Mononuclear cell (primary cell): ENCODE results near the gene CCL8. TPM values are rescaled to one million over a fixed set of nuclear protein-coding genes. Genes with fewer than 3 reads are reported as not detected.

Experiments used
- H3K27me3 ChIP-seq: 2 replicates; pipeline ENCODE4 v1.6.0; 2011; ENCODE audit warnings: low read length, control low read depth; ENCODE audit not compliant: insufficient read depth
- H3K4me1 ChIP-seq: 2 replicates; pipeline ENCODE4 v1.5.1; 2011; ENCODE audit warnings: mild to moderate bottlenecking, low read length, control low read depth; ENCODE audit not compliant: insufficient read depth
- H3K4me3 ChIP-seq: 2 replicates; pipeline ENCODE4 v1.5.1; 2011; ENCODE audit warnings: mild to moderate bottlenecking, low read length, moderate library complexity
- H3K9me3 ChIP-seq: 2 replicates; pipeline ENCODE4 v1.5.1; 2011; ENCODE audit warnings: low read depth, mild to moderate bottlenecking, control low read depth, low read length
- total RNA-seq: library from RNA; depleted of rRNA; stranded (reverse); fragments of >200 nt; gene quantifications from one replicate; pipeline ENCODE4 v1.2.3, GENCODE V29; 2012

Gene CCL8
- not detected for total RNA-seq

DNA sequence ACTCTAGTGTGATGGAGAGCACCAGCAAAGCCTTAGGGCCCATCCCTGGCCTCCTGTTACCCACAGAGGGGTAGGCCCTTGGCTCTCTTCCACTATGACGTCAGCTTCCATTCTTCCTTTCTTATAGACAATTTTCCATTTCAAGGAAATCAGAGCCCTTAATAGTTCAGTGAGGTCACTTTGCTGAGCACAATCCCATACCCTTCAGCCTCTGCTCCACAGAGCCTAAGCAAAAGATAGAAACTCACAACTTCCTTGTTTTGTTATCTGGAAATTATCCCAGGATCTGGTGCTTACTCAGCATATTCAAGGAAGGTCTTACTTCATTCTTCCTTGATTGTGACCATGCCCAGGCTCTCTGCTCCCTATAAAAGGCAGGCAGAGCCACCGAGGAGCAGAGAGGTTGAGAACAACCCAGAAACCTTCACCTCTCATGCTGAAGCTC lies at the start of gene CCL8:
TSS of gene CCL8 (plus strand) at position 397 of the 445 bp plus-strand sequence. CDS start 67 bp downstream, outside the sequence.
- H3K9me3 ChIP-seq = no peaks in the 10 kb centered on the region
- peaks cover 27% of the 10 kb centered on the region for H3K4me1 ChIP-seq
- H3K4me3 ChIP-seq = no peak within 1 kb of the TSS
- H3K27me3 ChIP-seq = no peaks in the 10 kb centered on the region

DNA sequence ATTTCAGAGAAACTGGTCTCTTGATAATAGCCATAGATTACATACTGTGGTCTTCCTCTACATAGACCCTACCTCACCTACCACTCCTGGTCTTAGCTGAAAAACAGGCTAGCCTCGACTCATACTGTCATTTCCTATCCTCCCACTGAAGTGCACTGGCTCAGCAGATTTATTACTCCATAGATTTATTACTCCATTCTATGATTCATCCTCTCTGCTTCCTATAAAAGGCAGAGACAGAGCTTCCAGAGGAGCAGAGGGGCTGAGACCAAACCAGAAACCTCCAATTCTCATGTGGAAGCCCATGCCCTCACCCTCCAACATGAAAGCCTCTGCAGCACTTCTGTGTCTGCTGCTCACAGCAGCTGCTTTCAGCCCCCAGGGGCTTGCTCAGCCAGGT lies 49.3 kb upstream of the CCL8 start, which contains the start of gene CCL7:
TSS of gene CCL7 (plus strand) at position 253 of the 400 bp plus-strand sequence. CDS start at position 323, 70 bp downstream.
- Histone ChIP-seq H3K4me3 (no peak within 1 kb of the TSS), H3K27me3 (peaks cover 14% of the 10 kb centered on the region), H3K4me1 (peaks cover 4% of the 10 kb centered on the region), H3K9me3 (no peaks in the 10 kb centered on the region)

DNA sequence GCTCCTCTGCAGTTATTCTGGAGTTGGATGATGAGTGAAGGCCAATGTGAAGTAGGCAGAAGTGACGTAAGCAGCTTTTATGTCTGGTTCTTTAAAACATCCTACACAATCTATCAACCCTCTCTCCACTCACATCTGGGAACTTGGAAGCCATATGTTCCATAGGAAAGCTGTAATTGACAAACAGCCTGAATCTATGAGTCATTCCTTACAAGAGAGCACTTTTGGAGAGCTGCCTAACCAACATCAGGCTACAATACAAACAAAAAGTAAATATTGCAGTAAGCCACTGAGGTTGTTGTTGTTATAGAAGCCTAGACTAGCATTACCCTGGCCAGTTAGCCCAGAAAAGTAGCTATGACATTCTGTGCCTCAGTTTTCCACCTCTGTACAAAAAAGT lies 43.4 kb upstream of the CCL8 start:
- Histone ChIP-seq H3K4me1 (no peaks in the 10 kb centered on the region), H3K27me3 (peaks cover 10% of the 10 kb centered on the region), H3K4me3 (no peak overlapping the region), H3K9me3 (no peaks in the 10 kb centered on the region)

DNA sequence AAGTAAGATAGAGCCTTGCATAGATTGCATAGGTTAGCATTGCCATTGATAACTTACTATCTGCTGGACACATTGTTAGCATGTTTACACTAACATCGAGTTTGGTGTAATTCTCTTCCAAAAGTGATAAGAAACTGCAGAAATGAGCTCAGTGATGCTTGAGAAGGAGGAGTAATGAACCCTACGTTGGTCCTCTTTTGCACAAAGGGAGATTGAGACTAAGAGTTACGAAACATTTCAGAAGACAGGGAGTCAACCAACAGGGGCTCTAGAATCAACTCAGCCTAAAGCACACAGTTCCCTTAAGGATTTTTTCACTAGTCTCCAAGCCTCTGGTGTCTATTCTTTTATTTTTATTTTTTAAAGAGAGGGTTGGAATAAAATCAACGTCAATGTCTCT lies 42.4 kb upstream of the CCL8 start:
- Histone ChIP-seq H3K27me3 (peaks cover 4% of the 10 kb centered on the region), H3K4me1 (no peaks in the 10 kb centered on the region), H3K9me3 (no peaks in the 10 kb centered on the region), H3K4me3 (no peak overlapping the region)

DNA sequence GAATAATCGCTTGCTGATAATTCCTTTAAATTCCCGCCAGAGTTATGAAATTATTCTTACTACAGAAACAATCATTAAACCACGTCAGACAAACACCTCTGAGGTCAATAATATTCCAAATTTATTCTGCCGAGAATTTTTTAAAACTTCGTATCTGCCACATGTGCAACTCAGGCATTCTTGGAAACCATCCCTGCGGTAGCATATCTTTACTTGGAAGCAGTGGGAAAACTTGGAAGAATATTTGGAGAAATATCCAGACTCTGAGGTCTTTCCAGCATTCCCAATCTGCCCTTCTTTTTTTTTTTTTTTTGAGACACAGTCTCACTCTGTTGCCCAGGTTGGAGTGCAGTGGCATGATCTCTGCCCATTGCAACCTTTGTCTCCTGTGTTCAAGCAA lies 35.7 kb upstream of the CCL8 start:
- no peaks in the 10 kb centered on the region for H3K4me1 ChIP-seq
- H3K9me3 ChIP-seq = no peaks in the 10 kb centered on the region
- peaks cover 2% of the 10 kb centered on the region for H3K27me3 ChIP-seq
- H3K4me3 ChIP-seq = no peak overlapping the region

- Histone ChIP-seq H3K4me1 (no peaks in the 10 kb centered on the region), H3K9me3 (no peaks in the 10 kb centered on the region), H3K27me3 (peaks cover 2% of the 10 kb centered on the region), H3K4me3 (no peak within 1 kb of the TSS)
Observed at GRCh38 chr17:34285286-34285792, 33.9 kb upstream of the CCL8 start, which contains the start of gene CCL11. CCL11 (plus strand) TSS chr17:34285742; CDS start chr17:34285809, 67 bp downstream.

DNA sequence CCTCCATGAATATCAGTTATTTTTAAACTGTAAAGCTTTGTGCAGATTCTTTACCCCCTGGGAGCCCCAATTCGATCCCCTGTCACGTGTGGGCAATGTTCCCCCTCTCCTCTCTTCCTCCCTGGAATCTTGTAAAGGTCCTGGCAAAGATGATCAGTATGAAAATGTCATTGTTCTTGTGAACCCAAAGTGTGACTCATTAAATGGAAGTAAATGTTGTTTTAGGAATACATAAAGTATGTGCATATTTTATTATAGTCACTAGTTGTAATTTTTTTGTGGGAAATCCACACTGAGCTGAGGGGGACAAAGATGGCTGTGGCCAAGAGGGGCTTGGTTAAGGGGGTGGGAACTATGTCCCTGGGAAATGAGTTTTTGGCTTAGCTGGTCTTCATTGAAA lies 31.4 kb upstream of the CCL8 start:
- Histone ChIP-seq H3K4me1 (no peaks in the 10 kb centered on the region), H3K4me3 (no peak overlapping the region), H3K27me3 (peaks cover 2% of the 10 kb centered on the region), H3K9me3 (no peaks in the 10 kb centered on the region)

DNA sequence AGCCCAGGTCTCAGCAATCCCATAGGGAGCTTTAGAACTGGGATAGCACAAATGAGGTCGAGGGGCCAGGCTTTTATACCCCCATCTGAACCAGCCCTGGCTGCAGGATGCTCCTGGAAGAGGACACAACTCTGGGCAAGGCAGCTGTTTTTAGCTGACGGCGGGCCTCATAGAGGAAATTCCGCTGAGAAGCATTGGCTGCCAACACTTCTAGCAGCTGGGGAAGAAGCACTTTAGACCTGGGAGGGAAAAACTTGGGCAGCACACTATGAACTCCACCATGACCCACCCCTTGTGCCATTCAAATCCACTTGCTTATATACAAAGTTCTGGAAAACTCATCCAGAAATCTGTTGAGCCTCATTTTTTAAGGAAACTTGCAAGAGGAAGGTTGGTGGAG lies 28.6 kb upstream of the CCL8 start:
- Histone ChIP-seq H3K27me3 (no peaks in the 10 kb centered on the region), H3K4me1 (no peaks in the 10 kb centered on the region), H3K9me3 (no peaks in the 10 kb centered on the region), H3K4me3 (no peak overlapping the region)

DNA sequence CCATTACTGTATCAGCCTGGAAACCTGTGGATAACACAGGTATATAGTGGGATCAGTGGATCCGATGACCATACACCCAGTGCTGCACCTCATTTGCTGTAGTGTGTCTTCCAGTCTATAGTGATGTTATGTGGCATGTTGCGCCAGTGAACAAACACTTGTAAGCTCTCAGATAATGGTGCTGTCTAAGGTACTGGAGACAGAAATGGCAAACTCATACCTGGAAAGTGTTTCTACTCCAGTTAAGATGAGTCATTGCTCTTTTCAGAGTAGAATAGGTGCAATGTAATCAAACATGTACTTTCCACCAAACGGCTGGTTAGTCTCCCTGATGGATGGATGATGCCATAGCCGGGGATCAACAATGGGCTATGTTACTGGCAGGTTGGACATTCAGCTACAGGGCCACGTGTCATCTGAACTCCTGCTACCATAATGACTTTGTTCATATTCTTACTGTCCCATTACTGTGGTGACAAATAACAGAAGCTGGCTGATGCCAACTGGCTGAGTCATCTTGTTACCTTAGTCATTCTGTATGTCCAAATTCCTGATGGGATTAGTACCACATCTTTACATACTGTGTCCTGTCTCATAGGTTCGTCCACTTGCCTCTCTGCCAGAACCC lies 27.4 kb upstream of the CCL8 start:
- no peaks in the 10 kb centered on the region for H3K9me3 ChIP-seq
- H3K27me3 ChIP-seq = no peaks in the 10 kb centered on the region
- H3K4me1 ChIP-seq = no peaks in the 10 kb centered on the region
- no peak overlapping the region for H3K4me3 ChIP-seq

GRCh38 chr17:34299027-34299426 lies 20.2 kb upstream of the CCL8 start:
- Histone ChIP-seq H3K4me1 (peaks cover 18% of the 10 kb centered on the region), H3K4me3 (no peak overlapping the region), H3K9me3 (no peaks in the 10 kb centered on the region), H3K27me3 (no peaks in the 10 kb centered on the region)

GRCh38 chr17:34299956-34300577 lies 19.2 kb upstream of the CCL8 start:
- H3K27me3 ChIP-seq = no peaks in the 10 kb centered on the region
- peaks cover 18% of the 10 kb centered on the region for H3K4me1 ChIP-seq
- no peaks in the 10 kb centered on the region for H3K9me3 ChIP-seq
- no peak overlapping the region for H3K4me3 ChIP-seq

DNA sequence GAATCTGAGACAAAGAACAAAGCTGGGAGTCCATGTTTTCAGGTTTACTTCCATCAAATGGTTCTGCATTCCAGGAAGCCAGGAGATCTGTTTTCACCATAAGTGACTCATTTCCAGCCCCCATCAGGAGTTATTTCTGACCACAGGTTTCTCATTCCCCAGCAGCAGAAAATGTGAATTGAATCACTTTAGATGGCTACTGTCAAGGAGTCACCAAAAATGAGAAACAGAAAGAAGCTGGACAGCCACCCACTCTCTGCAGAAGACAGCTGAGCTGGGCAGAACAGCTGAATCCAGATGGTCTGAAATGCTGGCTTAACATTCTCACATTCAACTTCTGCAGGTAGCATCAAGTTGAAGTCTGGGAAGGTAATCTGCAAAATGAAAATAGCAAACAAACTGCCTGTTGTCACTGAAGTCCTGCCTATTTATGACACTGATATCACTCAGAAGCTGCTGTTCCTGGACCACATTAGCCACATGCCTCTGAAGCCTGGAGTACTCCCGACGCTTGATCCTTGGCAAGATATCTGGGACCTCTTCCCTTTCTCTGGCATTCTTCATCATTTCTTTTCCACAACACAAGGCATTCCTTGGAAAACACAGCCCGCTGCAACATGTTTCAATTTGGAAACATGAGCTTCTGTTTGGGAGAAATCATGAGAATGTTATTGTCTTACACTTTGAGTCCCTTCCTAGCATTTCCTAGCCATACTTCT lies 18.4 kb upstream of the CCL8 start:
- no peaks in the 10 kb centered on the region for H3K27me3 ChIP-seq
- peaks cover 18% of the 10 kb centered on the region for H3K4me1 ChIP-seq
- H3K4me3 ChIP-seq = no peak overlapping the region
- H3K9me3 ChIP-seq = no peaks in the 10 kb centered on the region

DNA sequence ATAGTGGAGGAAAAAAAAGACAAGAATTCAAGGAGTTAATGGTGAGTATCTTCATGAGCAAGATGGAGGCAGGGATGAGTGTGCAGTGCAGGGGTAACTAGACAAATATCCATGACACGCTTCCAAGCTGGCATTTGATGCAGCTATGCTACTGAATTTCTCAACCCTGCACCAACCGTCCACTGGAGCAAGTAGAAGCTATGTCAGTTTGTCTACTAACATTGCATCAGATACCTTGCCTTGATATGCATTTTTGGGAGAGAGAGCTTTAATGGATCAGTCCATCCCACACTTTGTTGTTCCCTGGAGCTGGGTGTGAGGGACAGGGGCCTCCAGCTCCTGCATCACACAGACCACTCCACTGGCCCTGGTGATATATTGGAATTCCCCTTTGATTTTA lies 17.2 kb upstream of the CCL8 start:
- H3K27me3 ChIP-seq = no peaks in the 10 kb centered on the region
- no peaks in the 10 kb centered on the region for H3K9me3 ChIP-seq
- no peak overlapping the region for H3K4me3 ChIP-seq
- peaks cover 29% of the 10 kb centered on the region for H3K4me1 ChIP-seq

DNA sequence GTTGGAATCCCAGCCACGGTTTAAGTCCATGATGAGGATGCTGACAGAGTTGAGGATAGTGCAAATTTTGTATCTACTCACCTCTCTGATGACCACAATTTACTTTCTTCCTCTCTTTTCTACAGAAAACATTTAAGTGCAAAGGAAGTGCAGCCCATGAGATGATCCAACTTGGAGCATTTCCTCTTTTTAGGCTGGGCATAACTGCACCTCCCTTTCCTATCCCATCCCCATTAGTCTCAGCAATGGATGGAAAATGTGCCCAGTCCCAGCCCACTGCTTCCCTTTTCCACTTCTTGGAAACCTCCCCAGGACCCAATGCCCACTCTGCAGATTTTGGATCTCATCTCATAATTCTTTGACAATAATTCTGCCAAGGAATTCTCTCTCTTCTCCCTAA lies 16.6 kb upstream of the CCL8 start:
- no peaks in the 10 kb centered on the region for H3K27me3 ChIP-seq
- no peak overlapping the region for H3K4me3 ChIP-seq
- peaks cover 36% of the 10 kb centered on the region for H3K4me1 ChIP-seq
- H3K9me3 ChIP-seq = no peaks in the 10 kb centered on the region

GRCh38 chr17:34303606-34304005 lies 15.6 kb upstream of the CCL8 start:
- Histone ChIP-seq H3K4me3 (no peak overlapping the region), H3K4me1 (peaks cover 44% of the 10 kb centered on the region), H3K27me3 (no peaks in the 10 kb centered on the region), H3K9me3 (no peaks in the 10 kb centered on the region)
